HEK293T (cell line): ENCODE data around the gene CDC42EP2.

Experiments
- BHLHE40 ChIP-seq: fragments of 450-650 bp; IDR thresholded peaks from 2 replicates; pipeline ENCODE4 v1.6.1; 2016; ENCODE audit warnings: mild to moderate bottlenecking, moderate library complexity, borderline replicate concordance
- CTBP1 ChIP-seq: fragments of 450-650 bp; IDR thresholded peaks from 2 replicates; pipeline ENCODE4 v1.6.1; 2016; ENCODE audit warnings: borderline replicate concordance
- ELF4 ChIP-seq: fragments of 450-650 bp; IDR thresholded peaks from 2 replicates; pipeline ENCODE4 v1.6.1; 2017; ENCODE audit warnings: antibody characterized with exemption
- HDGF ChIP-seq: fragments of 450-650 bp; IDR thresholded peaks from 2 replicates; pipeline ENCODE4 v1.6.1; 2017; ENCODE audit warnings: antibody characterized with exemption, borderline replicate concordance
- SUZ12 ChIP-seq: fragments of 450-650 bp; IDR thresholded peaks from 2 replicates; pipeline ENCODE4 v1.6.1; 2016; ENCODE audit warnings: mild to moderate bottlenecking
- TARDBP ChIP-seq: fragments of 450-650 bp; IDR thresholded peaks from 2 replicates; pipeline ENCODE4 v1.6.1; 2016
- ZNF384 ChIP-seq: fragments of 450-650 bp; IDR thresholded peaks from 2 replicates; pipeline ENCODE4 v1.6.1; 2016

DNA sequence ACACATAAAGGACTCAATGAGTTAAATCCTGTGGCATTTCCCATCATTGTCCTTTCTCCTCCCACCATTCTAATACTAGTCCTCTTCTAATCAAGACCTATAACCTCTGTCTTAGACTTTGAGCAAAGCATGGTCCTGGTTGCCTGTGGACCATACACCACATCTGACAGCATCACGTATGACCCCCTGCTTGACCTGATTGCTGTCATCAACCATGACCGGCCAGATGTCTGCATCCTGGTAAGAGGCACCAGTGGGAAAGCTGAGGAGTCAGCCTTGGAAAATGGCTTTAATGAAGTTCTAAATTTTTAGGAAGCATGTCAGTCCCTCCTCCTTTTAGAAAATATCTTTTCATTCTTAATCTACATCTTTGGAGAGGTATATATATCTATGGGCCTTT lies 27.1 kb upstream of the CDC42EP2 start:
- no peak for TF ChIP-seq BHLHE40
- no peak for TF ChIP-seq ZNF384
- no peak for TF ChIP-seq TARDBP
- TF ChIP-seq ELF4: no peak
- no peak for TF ChIP-seq SUZ12
- TF ChIP-seq CTBP1: no peak
- TF ChIP-seq HDGF: no peak
